BJ (cell line): Measurements from ENCODE around the gene ELOB. TPM values are rescaled to one million over a fixed set of nuclear protein-coding genes. Genes with fewer than 3 reads are reported as not detected.

Source experiments
- CTCF ChIA-PET: fragments of 350-600 bp; formaldehyde crosslinking; extraction: SDS; loops from one replicate; lab custom pipeline; 2021; ENCODE audit warnings: antibody characterized with exemption, inconsistent platforms; lab: Yijun Ruan, JAX
- POLR2A ChIA-PET: fragments of 300-600 bp; sonication (Branson Sonifier 250); formaldehyde crosslinking; extraction: SDS; loops from one replicate; lab custom pipeline; 2021; ENCODE audit warnings: antibody characterized with exemption; lab: Charles Lee
- DNase-seq: peaks from one replicate; pipeline ENCODE4 v3.0.0-alpha.2; 2011; ENCODE audit warnings: low read depth
- H3K27me3 ChIP-seq: 2 replicates; pipeline ENCODE4 v1.6.0; 2011; ENCODE audit warnings: low read length; ENCODE audit not compliant: control insufficient read depth, insufficient read depth
- H3K36me3 ChIP-seq: 2 replicates; pipeline ENCODE4 v1.5.1; 2011; ENCODE audit warnings: low read length; ENCODE audit not compliant: control insufficient read depth, insufficient read depth
- H3K4me3 ChIP-seq: 2 replicates; pipeline ENCODE4 v1.5.1; 2011; ENCODE audit warnings: low read depth, mild to moderate bottlenecking, control low read depth, low read length
- CTCF ChIP-seq: IDR thresholded peaks from 2 replicates; pipeline ENCODE4 v1.5.1; 2011; ENCODE audit warnings: low read depth, mild to moderate bottlenecking, control low read depth, inconsistent platforms, low read length, moderate library complexity; ENCODE audit not compliant: insufficient read depth
- polyA plus RNA-seq: library from polyadenylated mRNA; depleted of rRNA; stranded (reverse); fragments of >200 nt; gene quantifications from 2 replicates; pipeline ENCODE4 v1.2.3, GENCODE V29; 2011

The ELOB gene
- polyA plus RNA-seq, 1 experiment: 212 TPM

- Histone ChIP-seq H3K4me3 (no peak overlapping the region), H3K27me3 (no peaks in the 10 kb centered on the region), H3K36me3 (no peaks in the 10 kb centered on the region)
- ChIA-PET CTCF (interaction anchor here (1.6 kb wide), 1 partner anchor 14 kb away, joined by 4 read pairs; no protein-coding TSS in a partner anchor), POLR2A (no interaction called here)
- TF ChIP-seq CTCF: no peak
- DNase-seq: no peak
Measured at GRCh38 chr16:2744711-2745110, 32.4 kb downstream of the ELOB start.

- ChIA-PET POLR2A (no interaction called here), CTCF (no interaction called here)
- TF ChIP-seq CTCF: no peak
- no peak for DNase-seq
- no peak overlapping the region for H3K4me3 ChIP-seq
- H3K27me3 ChIP-seq: no peaks in the 10 kb centered on the region
- no peaks in the 10 kb centered on the region for H3K36me3 ChIP-seq
Measured at GRCh38 chr16:2743007-2743810, 33.9 kb downstream of the ELOB start.

GRCh38 chr16:2742323-2743006 lies 34.6 kb downstream of the ELOB start:
- ChIA-PET POLR2A (no interaction called here), CTCF (no interaction called here)
- no peak for TF ChIP-seq CTCF
- Histone ChIP-seq H3K27me3 (no peaks in the 10 kb centered on the region), H3K36me3 (no peaks in the 10 kb centered on the region), H3K4me3 (no peak overlapping the region)
- no peak for DNase-seq

DNA sequence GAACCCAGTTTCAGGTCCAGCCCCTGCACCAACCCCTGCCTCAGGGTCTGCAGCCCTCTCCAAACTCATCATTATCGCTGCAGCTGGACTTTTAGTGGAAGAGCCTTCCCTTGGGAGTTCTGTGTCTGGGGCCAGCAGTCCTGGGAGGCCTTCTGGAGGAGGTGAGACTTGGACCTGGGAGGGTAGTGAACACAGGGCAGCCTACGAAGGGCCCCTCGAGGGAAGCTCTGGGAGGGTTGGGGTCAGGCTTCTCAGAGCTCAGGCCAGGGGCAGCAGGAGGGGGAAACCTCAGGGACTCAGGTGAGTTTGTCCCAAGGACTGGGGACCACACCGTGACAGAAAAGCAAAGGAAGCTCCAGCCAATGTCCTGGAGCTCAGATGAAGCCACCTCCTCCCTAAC lies 35.9 kb downstream of the ELOB start:
- no peak for TF ChIP-seq CTCF
- no peak for DNase-seq
- Histone ChIP-seq H3K4me3 (no peak overlapping the region), H3K27me3 (no peaks in the 10 kb centered on the region), H3K36me3 (no peaks in the 10 kb centered on the region)
- CTCF ChIA-PET: interaction anchor here (1.6 kb wide), 1 partner anchor 12 kb away, joined by 4 read pairs; no protein-coding TSS in a partner anchor
- POLR2A ChIA-PET: interaction anchor here (0.6 kb wide), 1 partner anchor 43 kb away, joined by 7 read pairs; no protein-coding TSS in a partner anchor

- no peak for TF ChIP-seq CTCF
- H3K36me3 ChIP-seq: no peaks in the 10 kb centered on the region
- ChIA-PET POLR2A (no interaction called here), CTCF (interaction anchor here (1.6 kb wide), 1 partner anchor 11 kb away, joined by 4 read pairs; no protein-coding TSS in a partner anchor)
- no peak for DNase-seq
- no peaks in the 10 kb centered on the region for H3K27me3 ChIP-seq
- no peak overlapping the region for H3K4me3 ChIP-seq
Measured at GRCh38 chr16:2740476-2740875, 36.6 kb downstream of the ELOB start.
